CD4-positive, alpha-beta T cell treated with Interleukin-2 at 100 ng/mL for 4 hours (primary cell): ENCODE results near the gene ARHGEF26.

Experiments used
- DNase-seq: peaks from one replicate; pipeline ENCODE4 v3.0.0-alpha.2; 2020; ENCODE audit warnings: low spot score

The ARHGEF26 gene

GRCh38 chr3:154252759-154253638 is 131.8 kb downstream of the ARHGEF26 start:
- DNase-seq, result peak; percentile 56

DNA sequence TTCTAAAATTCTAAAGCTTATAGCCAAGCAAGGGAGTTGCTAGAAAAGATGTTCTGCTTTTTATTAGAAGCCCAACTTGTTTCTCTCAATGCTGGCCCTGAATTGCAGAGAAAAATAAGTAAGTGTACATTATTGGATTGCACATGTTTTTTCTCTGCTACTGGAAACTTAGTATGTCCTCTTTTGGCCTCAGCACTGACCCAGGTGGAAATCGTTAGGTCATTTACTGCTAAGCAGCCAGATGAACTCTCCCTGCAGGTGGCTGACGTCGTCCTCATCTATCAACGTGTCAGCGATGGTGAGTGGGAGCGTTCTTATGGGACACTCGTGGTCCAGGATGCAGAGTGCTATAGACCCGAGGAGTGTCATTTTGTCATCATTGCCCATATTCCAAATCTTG is 133.3 kb downstream of the ARHGEF26 start:
- DNase-seq, result no peak

GRCh38 chr3:154273381-154273780 is 152.2 kb downstream of the ARHGEF26 start:
- no peak for DNase-seq

DNA sequence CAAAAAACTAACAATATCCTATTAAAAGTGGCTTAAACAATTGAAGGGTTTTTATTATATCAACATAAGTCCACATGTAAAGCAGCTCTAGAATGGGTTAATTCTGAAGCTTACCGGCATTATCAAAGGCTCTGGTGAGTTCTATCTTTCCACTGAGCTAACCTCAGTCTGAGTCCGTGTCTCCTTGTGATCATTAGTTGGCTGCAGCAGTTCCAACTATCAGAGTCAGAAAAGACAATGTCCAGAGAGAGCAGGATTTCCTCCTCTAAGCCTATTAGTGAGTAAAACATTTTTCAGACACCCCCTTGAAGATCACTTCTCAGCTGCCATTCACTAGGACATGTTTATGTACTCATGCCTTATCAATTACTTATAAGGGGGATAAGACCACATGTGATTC is 153.2 kb downstream of the ARHGEF26 start:
- no peak for DNase-seq

- DNase-seq, result no peak
Observed at GRCh38 chr3:154275292-154275691, 154.1 kb downstream of the ARHGEF26 start.

DNA sequence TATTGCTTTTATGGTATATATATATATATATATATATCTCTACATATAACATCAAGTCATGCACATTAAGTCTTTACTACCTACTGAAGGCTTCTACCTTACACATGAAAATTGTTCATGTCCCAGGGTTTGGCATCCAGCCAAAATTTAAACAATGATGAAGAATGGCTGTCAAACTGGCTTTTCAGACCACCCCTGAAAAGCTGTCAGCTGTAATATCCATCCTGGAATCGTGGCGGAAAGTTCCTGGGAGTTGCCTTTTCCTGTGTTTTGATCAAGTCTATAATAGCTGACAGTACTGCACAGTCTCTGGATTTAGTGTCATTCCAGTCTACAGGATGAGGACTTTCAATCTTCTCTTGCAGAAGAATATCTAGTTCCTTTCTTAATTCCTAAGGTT is 154.8 kb downstream of the ARHGEF26 start:
- no peak for DNase-seq

GRCh38 chr3:154280161-154280560 is 159.0 kb downstream of the ARHGEF26 start:
- no peak for DNase-seq

- no peak for DNase-seq
Observed at GRCh38 chr3:154285221-154285620, 164.0 kb downstream of the ARHGEF26 start.

- DNase-seq, result no peak
Observed at GRCh38 chr3:154290187-154290586, 169.0 kb downstream of the ARHGEF26 start.

DNA sequence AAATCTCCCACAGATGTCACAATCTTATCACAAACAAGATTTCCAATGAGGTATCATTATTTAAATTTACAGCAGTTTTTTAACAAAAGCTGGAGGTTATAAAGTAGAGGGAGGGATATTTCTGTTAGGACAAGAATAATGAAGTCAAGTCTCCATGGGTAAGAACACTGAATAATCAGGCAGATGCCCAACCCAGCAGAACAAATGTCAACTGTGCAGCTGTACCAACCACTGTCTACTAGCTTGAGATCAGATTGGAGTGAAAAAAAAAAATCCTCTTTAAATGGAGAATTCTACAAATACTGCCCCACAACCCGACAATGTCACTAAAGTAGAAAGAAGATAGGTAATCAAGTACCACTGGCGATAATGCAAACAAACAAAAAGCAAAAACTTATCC is 172.8 kb downstream of the ARHGEF26 start:
- no peak for DNase-seq

- DNase-seq, result no peak
Observed at GRCh38 chr3:154301561-154301960, 180.4 kb downstream of the ARHGEF26 start.

DNA sequence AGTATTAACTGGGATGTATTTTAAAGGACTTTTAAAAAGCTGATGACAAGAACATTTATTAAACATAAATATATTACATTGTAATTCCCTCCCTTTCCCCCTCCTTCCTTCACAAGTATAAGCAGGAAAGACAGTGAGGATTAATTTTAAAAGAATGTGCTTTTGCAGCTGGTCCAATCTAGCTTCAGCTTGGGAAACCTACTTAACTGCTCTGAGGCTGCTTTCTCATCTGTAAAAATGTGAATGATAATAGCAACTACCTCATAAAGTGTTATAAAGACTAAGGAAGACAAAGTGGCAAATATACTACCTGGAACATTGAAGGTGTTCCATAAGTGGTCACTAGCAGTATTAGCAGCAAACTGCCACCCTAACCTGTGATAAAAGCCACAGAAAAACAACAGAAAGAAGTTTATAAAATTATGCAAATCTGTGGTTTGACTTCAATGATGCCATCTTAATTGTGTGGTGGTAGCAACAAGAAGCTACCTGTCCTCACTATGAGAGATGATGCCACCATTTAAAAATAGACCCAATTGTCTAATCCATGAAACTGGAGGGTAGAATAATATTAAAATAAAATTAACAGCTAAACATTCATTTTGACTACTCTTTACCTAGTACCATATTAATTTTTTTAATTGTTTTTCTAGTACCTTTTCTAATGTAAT is 183.1 kb downstream of the ARHGEF26 start:
- no peak for DNase-seq

- no peak for DNase-seq
Observed at GRCh38 chr3:154304936-154305335, 183.7 kb downstream of the ARHGEF26 start.

DNA sequence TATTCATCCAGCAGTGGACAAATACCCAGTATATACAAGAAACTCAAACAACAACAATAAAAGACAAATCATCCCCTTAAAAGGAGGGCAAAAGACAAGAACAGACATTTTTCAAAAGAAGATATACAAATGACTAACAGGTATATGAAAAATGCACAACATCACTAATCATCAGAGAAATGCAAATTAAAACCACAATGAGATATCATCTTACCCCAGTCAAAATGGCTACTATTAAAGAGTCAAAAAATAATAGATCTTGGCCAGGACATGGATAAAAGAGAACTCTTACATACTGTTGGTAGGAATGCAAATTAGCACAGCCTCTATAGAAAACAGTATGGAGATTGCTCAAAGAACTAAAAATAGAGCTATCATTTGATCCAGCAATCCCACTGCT is 186.2 kb downstream of the ARHGEF26 start:
- DNase-seq, result no peak
